GM18499 (cell line): ENCODE results near the gene KLHL18.
"Not testable (repeated sequence)": the region's sequence is repeated elsewhere in the genome, so short reads cannot be mapped to it uniquely, and the experiment has no call there.

Experiments used
- ATAC-seq: cut with Tn5 transposase; IDR thresholded peaks from one replicate; pipeline ENCODE4 v1.9.1; 2021; ENCODE audit warnings: moderate number of reproducible peaks; ENCODE audit not compliant: insufficient read depth, unreplicated experiment

KLHL18 gene

DNA sequence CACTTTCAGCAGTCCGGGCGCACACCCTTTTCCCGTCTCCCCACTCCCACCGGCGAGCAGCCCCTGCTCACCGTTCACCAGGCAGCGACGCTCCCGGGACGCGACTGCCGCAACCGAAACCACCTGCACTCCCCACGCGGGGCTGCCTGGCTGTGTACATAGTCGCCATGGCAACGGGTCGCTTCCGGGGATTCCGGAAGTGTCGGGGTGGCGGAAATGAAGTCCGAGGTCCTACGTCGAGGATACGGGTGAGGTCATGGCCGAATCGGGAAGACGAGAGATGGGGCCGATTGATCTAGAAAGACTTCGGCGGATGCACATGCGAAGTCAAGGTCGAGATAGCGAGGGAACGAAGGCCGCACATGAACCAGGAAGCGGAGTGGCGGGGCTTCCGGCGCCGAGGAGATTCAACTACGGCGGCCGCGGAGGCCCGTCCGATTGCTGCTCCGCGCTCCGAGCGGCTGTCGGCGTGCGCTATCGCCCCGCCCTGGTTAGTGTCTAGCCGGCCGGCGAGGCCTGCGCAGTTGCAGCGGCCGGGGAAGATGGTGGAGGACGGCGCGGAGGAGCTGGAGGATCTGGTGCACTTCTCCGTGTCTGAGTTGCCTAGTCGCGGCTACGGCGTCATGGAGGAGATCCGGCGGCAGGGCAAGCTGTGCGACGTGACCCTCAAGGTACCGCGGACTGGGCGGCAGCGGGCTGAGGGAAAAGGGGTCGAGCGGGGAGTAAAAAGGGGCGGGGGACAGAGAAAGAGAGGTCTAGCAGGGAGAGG is at the start of gene KLHL18, which contains the start of gene KIF9:
Gene KLHL18, plus strand, starts transcription at position 521 of the 769 bp plus-strand sequence. Its CDS starts 22 bp downstream, at position 543.
Gene KIF9, minus strand, starts transcription at position 376 of the 769 bp plus-strand sequence. CDS start 5,425 bp downstream, outside the sequence.
- peak; percentile 37 for ATAC-seq

DNA sequence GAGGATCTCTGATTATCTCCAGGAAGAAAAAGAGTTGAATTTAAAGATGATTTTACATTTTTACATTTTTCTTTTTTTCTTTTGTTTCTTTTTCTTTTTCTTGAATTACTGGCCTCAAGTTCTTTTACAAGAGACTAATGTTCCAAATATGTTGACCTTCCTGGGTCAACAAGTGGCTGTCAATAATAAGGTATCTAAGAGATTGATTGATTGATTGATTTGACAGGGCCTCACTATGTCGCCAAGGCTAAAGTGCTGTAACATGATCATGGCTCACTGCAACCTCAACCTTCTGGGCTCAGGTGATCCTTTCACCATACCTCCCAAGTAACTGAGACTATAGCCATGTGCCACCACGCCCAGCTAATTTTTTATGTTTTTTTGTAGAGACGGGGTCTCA is 44.7 kb upstream of the KLHL18 start:
- ATAC-seq, result no peak

DNA sequence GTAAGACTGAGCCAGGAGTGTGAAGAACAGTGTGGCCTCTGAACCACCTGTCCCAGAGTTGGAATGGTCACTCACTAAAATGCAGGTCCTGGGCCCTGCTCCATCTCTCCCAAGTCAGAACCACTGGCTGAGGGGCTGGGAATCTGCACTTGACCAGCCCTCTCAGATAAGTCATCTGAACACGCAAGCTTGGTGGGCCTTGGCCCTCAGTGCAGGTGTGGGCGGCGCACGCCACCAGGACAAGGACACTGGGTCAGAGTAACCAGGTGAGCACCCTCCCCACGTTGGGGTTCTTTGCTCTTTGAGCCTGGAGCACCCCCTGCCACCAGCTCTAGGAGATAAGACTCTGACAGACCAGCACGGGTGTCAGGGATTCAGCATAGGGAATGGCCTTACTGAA is 42.8 kb upstream of the KLHL18 start:
- no peak for ATAC-seq

DNA sequence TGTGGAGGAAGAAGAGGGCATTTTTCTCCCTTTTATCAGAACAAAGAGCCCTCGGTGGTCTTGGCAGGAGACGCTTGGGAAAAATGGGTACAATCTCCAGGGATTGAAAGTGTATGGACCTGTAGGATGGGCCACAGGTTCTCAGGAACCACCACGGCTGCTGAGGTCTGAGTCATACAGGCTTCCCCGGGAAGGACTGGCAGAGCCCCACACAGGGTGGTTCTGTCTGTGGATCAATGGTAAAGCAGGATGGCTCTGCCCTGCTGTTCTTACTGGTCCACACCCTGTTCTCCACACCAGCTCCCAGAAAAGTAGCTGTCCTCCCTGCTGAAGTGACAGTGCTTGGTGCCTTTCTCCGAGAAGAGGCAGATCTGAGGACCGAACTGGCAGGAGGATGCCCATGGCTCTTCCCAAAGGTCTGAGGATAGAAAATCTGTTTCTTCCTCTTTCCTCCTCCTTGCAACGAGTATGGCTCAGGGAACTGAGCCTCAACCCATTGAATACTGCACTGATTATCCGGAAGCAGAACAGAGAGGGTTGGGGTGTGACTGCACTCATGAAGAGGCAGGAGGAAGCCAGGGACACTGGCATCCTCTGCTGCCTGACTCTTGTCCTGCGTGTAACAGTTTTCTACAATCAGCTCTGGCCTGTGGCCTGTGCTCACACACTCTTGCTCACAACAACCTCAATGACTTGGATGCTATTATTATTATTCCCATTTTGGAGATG is 39.2 kb upstream of the KLHL18 start:
- ATAC-seq, result no peak

DNA sequence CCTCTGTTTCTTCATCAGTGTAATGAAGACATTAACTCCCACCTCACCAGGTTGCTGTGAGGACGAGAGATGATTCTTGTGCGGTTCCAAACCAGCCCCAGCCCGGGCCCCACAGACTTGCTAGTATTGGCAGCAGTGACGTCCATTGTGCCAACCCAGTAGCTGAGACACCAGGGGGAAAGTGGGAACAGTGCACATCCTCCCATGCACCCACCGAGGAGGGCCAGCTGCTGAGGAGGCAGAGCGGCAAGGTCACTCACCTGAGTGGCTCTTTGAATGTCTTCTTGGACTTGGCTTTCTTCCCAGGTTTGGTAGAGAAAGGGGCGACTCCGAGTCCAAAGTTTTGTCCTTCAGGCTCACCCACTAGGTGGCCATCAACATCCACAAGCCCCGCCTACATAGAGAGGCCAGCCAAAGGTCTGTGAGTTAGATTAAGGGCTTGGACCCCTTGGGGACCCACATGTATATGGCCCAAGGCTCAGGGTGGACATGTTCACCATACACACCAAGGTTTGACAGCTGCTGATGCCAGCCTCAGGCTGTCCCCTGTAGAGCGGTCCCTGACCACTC is 38.1 kb upstream of the KLHL18 start:
- no peak for ATAC-seq

DNA sequence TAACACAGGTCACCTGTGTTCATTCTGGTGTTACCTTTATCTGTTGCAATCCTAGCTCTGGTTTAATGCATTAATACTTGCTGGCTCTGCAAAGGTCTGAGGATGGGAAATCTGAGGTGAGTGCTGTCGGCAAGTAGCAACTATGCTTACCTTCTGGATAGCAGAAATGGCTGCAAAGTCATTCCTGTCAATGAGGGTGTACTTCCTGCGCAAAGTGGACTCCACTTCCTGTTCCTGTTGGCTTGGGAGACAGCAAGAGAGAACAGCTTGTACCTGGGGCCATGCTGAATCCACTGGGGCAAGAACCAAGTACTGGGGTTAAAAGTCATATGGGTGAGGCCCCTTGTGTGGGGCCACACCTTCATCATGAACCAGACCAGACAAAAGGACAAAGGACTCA is 37.5 kb upstream of the KLHL18 start:
- no peak for ATAC-seq

DNA sequence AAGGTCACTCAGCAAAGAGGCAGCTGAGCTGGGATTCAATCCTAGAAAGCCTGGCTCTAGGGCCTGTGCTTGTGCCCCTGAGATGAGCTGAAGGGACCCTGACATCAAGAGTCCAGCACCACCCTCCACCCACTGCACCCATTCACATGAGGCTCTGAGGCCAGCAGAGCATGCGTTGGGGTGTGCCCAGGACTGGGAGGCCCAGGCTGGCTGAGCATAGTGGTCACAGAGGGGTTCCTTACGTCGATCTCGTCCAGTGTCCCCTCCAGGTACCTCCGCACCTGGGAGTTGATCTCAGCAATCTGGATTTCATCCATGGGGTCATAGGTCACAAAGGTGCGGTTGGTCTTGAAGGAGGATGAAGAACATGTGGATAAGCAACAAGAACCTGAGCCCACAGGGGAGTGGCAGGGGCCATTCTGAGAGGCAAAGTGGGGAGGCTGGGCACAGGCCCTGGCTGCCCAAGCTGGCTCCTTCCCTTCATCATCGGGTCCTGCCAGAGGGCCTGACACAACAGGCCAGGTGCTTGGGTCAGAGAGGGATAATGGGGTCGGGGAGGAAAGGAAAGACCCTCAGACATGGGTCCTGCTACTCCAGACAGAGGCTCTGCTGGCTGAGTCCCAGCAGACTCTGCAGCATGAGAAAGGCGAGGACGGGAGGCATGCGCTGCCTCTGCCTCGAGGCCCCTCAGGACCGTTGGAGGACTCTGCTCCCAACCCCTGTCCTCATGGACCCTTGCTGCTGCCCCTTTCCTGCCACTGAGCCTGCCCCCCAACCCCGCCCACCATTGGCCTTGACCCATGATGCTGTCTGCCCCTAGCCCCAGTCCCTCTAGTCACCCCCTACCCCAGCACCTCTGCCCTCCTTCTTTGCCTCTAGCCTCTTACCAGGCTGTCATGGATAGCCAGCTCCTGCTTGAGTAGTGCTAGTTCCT is 35.3 kb upstream of the KLHL18 start:
- no peak for ATAC-seq

DNA sequence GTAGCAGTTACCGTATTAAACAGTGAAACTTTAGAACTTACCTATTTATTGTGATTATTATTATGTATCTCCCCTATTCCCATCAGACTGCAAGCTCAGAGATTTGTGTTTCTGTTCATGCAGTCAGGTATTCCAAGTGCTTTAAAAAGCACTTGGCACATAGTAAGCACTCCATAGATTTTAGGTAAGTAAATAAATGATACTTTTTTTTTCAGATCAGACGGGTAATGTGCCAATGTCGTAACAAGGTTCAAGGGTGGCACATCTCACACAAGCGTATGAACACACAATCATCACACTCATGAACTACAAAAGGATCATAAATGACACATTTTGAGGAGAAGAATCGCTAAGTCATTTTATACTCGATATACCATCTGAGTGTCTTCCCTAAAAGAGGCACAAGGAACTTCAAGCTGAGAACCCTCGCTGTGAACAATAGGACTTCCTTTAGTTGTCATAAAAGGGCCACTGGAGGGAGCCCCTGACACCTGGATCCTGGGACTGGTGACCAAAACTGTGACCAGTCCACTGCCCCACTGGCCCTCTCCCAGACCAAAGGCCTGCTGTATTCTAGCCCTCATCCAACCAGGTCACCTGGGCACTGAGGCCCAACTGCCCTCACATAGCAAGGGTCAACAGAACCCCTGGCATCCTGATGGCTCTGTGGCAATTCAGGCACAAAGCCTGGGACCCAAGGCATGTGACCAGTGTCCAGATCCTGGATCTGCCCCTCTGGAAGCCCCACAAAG is 32.3 kb upstream of the KLHL18 start:
- no peak for ATAC-seq

DNA sequence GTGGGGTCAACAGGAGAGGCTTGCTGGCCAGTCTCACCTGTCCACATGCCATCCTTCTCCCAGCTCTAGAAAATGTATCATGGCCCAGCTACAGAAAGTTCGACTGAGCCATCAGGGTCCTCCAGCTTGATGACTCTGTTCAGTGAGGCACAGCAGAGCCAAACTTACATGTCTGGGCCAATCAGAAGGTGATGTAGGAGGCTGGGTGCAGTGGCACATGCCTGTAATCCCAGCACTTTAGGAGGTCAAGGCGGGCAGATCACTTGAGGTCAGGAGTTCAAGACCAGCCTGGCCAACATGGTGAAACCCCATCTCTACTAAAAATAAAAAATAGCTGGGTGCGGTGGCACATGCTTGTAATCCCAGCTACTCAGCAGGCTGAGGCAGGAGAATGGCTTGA is 31.7 kb upstream of the KLHL18 start:
- not testable (repeated sequence) for ATAC-seq

DNA sequence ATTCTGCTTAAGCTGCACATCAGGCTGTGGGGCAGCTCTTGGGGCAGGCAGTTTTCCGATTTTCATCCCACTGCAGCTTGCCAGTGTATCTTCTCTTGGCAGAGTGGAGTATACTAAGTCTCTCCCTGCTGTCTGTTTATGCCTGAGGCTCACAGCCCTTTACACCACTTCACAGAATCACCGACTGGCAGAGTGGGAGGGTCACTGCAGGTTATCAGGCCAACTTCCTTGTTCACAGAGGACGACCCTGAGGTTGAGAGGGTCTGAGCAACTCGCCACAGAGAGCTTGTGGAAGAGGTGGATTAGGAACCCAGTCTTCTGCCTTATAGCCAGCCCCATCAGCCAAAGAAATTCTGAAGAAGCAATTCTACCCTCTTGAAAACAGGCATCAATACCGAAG is 31.1 kb upstream of the KLHL18 start:
- ATAC-seq, result no peak

DNA sequence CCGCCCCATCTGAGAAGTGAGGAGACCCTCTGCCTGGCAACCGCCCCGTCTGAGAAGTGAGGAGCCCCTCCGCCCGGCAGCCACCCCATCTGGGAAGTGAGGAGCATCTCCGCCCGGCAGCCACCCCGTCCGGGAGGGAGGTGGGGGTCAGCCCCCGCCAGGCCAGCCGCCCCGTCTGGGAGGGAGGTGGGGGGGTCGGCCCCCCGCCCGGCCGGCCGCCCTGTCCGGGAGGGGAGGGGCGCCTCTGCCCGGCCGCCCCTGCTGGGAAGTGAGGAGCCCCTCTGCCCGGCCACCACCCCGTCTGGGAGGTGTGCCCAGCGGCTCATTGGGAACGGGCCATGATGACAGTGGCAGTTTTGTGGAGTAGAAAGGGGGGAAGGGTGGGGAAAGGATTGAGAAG is 26.4 kb upstream of the KLHL18 start:
- not testable (repeated sequence) for ATAC-seq

DNA sequence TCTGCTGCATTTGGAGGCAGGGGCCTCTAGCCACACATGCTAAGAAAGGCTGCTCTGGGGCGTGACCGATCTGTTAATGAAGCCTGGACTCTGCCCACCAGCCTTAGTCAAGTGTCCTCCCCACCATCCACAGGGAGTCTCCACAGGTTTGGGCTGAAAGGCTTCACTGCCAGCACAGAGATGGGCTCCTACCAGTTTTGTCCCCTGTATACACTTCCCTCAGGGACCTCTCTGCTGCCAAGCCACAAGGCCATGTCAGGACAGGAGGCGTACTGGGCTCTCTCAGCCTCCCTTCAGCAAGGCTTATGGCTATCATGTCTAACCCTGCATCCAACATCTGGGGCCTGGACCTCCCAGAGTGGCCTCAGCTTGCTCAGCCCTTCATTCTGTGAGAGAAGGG is 23.6 kb upstream of the KLHL18 start:
- ATAC-seq, result no peak

DNA sequence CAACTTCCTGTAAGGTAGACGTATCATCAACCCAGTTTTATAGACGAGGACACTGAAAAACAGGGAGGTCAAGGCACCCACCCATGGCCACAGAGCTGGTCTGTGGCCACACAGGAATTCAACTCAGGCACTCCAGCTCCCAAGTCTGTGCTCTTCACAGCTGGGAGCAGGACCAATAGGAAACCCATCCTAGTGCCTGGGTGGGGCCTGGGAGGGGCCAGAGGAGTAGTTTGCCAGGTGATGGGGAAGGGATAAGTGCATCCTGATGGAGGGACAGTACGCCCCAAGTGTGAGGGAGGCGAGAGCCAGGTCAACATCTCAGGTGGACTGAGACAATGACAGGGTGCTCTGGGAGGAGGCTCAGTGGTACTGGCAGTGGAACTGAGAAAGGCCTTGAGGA is 22.1 kb upstream of the KLHL18 start:
- no peak for ATAC-seq

DNA sequence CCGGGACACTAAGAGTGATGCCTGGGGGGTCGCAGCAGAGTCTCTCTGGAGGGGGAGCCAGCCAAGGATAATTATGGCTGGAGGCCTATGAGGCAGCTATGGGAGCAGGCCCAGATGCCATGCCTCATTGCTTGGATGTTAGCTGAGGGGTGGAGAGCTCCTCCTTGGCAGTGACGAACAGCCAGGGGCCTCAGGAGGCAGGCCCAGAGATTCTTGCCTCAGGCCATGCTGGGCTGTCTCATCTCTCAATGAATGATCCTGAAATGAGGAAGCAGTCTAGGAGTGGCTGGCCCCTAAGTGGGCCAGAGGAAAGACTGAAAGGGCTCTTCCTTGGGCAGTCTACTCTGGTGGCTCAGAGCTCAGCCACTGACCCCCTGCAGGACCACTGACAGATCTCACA is 21.4 kb upstream of the KLHL18 start:
- no peak for ATAC-seq

DNA sequence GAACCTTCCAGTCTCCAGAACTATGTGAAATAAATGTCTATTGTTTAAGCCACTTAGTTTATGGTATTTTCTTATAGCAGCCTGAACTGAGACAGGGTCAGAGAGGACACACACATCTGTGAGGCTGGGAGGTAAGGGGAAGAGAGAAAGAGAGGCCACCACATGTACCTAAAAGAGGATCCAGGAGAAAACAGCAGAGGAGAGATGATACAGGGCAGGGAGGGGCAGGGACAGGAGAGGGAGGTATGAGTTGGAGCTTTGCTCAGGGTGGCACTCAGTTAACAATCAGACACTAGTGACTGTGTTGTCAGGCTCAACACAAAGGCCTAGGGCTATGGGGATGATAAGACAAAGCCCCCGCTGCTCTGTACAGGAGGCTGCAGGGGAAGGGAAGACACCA is 17.7 kb upstream of the KLHL18 start:
- ATAC-seq, result no peak

DNA sequence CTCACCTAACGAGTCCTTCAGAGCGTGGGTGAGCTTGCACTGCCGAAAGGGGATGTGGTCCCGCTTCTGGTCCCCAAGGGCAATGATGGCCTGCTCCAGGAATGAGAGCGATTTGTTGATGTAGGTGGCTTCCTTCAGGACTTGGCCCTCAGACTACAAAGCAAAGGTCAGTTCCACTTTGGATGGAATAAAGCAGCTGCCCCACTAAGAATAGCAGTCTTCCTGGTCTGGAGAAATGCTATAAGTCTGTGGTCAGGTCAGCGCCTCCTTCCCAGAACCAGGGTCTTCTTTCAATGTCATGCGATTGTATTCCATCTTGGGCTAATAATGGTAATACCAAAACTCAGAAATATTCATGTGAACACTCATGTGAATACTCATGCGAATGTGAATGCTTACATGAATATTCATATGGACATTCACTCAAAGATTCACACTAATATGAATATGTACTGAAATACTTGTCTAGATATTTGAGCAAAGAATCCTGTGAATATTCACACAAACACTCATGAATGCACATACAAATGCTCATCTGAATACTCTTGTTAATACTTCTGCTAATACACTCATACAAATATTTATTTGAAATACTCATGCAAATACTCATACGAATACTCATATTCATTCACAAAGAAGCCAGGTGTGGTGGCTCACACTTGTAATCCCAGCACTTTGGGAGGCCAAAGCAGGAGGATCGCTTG is 16.9 kb upstream of the KLHL18 start:
- ATAC-seq, result no peak

DNA sequence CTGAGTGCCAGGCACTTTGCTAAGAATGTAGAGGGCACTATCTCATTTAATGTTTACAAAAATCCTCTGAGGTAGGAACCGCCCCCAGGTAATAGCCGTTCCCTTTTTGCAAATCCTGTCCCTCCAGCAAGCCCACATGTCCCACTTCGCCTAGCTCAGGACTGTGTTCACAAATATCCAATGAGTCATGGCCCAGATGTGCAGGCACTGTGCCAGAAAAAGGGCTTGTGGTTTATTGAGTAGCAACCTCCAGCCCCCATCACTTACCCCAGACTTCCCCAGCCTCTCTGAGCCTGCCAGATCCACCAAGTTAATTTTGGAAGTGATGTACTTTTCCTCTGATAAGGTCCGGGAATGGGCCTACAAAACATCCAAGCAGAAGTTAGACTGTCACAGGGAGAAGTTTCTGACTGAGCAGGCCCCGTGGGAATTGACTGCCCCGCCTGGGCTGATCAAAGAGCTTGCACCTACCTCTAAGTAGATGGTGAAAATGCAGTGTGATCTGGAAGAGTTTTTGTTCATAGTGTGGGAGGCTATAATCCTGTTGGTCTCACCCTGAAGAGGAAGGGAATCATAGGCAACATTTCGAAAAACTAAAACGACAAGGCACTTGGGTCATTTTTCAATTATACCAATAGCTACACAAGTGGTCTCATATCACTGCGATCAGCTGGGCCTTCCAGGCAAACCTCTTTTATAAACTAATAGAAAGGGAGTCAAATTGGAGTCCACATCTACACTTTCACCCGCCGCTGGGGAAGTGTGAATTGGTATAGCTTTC is 15.8 kb upstream of the KLHL18 start:
- ATAC-seq, result no peak

DNA sequence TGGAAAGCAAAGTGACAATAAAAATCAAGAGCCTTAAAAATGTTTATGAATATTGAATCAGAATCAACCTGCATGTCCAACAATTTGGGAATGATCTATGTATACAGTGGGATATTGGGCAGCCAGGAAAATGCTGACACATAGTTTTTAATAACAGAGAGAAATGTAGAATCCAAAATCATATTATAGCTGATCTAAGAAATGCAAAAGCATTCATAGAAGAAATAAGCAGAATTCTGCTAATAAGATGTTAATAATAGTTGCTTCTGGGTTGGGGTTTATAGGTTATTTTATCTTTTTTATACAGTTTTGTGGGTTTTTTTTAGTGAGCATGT is 15.3 kb upstream of the KLHL18 start:
- ATAC-seq, result no peak
